GM08714 (cell line): ENCODE results near the gene BYSL.

Experiments used
- H3K4me3 ChIP-seq: fragments of 200-500 bp; sonication (Bioruptor generic); 2 replicates; pipeline ENCODE4 v1.5.1; 2014; ENCODE audit warnings: mild to moderate bottlenecking, low read length, inconsistent platforms
- ZNF274 ChIP-seq: IDR thresholded peaks from 2 replicates; pipeline ENCODE4 v1.6.1; 2012; ENCODE audit warnings: mild to moderate bottlenecking, low read depth, low read length

The BYSL gene, protein sequence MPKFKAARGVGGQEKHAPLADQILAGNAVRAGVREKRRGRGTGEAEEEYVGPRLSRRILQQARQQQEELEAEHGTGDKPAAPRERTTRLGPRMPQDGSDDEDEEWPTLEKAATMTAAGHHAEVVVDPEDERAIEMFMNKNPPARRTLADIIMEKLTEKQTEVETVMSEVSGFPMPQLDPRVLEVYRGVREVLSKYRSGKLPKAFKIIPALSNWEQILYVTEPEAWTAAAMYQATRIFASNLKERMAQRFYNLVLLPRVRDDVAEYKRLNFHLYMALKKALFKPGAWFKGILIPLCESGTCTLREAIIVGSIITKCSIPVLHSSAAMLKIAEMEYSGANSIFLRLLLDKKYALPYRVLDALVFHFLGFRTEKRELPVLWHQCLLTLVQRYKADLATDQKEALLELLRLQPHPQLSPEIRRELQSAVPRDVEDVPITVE

GRCh38 chr6:41920921-41921711 is at the start of gene BYSL, which contains the start of gene MED20:
Gene BYSL, plus strand, starts transcription at chr6:41921499. Its CDS starts 64 bp downstream, at chr6:41921563.
Gene MED20, minus strand, starts transcription at chr6:41921139. Its CDS starts 121 bp downstream, at chr6:41921018.
- TF ChIP-seq ZNF274: no peak
- H3K4me3 ChIP-seq: peak within 1 kb of the TSS; percentile 73

- no peak overlapping the region for H3K4me3 ChIP-seq
- no peak for TF ChIP-seq ZNF274
These were observed 49.6 kb upstream of the BYSL start for GRCh38 chr6:41871691-41872090.

DNA sequence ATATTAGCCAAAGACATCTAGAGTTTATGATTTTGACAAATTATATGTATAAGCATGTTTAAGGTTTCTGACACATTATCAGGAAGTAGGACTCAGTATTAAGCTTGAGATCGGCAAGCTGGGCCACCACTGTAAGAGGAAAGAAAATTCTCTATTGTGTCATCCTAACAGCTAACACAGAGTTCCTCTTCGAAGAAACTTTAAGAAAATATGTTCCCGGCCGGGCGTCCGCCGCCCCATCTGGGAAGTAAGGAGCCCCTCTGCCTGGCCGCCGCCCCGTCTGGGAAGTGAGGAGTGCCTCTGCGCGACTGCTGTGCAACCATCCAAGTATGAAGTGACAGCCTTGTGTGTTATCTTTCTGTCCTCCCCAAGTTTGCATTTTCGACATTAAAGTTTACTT is 49.2 kb upstream of the BYSL start:
- no peak for TF ChIP-seq ZNF274
- H3K4me3 ChIP-seq: no peak overlapping the region

- TF ChIP-seq ZNF274: no peak
- H3K4me3 ChIP-seq: no peak overlapping the region
These were observed 46.6 kb upstream of the BYSL start for GRCh38 chr6:41874741-41875140.

DNA sequence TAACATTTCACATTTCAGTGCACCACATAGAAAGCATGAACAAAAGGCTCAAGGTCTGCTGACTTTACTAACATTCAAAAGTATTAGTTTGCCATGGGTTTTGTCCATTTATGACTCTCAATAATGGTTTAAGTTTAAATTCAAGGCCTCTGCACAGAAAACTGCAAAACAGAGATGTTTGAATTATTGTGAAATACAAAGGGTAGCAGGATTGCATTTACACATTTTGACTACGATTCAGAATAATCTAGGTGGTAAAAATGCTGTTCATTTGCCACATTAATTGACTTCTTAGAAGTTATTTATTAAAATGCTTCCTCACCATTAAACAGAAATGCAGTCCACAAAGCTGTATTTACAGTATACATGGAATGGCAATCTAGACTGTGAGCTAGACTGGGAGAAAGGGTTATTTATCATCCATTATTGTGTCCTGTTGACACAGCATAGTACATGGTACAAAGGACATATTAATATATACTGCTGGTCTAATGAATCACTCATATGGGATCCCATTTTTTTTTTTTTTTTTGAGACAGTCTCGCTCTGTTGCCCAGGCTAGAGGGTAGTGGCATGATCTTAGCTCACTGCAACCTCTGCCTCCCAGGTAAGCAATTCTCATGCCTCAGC is 44.1 kb upstream of the BYSL start:
- TF ChIP-seq ZNF274: no peak

GRCh38 chr6:41878246-41878645 is 43.1 kb upstream of the BYSL start:
- H3K4me3 ChIP-seq: no peak overlapping the region
- no peak for TF ChIP-seq ZNF274

More for the DNA sequence above, 44.1 kb upstream of the BYSL start:
- H3K4me3 ChIP-seq: no peak overlapping the region

DNA sequence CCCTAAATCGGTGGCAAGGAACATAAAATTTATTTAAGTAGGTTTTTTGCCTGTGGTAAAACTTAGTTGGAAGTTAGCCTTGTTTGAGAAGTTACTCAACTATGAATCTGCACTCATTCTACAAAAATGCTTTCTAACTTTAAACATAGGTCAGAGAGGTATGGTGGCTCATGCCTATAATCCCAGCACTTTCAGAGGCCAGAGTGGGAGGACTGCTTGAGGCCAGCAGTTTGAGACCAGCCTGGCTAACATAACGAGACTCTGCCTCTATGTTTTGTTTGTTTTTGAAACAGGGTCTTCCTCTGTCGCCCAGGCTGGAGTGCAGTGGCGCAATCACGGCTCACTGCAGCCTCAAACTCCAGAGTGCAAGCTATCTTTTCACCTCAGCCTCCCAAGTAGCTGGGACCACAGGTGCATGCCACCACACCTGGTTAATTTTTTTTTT is 42.3 kb upstream of the BYSL start:
- no peak overlapping the region for H3K4me3 ChIP-seq
- no peak for TF ChIP-seq ZNF274

DNA sequence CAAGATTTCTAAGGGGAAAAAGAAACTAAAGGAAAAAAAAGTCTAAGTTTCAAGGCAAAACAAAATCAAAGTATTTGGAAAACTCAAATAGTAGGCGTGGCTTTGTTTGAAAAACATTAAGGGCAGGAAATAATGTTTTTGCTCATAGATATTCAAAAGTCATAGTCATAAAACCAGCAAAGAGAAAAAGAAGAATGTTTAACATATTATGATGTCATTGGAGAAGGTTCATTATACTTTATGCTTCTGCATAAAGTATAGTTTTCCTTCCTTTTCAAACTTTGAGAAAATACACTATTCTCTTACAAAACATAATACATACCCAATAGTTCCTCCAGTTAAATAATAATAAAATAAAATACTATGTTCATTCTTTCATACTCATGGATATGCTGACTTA is 39.8 kb upstream of the BYSL start:
- no peak overlapping the region for H3K4me3 ChIP-seq
- no peak for TF ChIP-seq ZNF274

DNA sequence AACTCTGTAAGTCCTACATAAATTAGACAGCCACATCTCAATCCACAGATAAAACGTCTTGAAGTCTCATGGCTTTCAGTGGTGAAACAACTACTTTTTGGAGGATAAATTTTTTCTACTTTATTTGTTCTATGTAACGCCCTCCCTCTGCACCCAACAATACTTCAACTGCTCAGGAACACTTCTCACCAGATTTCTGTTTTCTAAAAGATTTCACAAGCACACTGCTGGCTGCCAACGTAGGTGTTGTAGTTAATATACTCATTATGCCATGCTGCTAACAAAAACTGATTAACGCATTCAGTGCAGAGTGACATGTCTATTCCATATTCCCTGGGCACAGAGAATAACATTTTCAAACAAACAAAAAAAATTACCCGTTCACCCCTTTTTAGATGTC is 36.3 kb upstream of the BYSL start:
- no peak overlapping the region for H3K4me3 ChIP-seq
- no peak for TF ChIP-seq ZNF274

DNA sequence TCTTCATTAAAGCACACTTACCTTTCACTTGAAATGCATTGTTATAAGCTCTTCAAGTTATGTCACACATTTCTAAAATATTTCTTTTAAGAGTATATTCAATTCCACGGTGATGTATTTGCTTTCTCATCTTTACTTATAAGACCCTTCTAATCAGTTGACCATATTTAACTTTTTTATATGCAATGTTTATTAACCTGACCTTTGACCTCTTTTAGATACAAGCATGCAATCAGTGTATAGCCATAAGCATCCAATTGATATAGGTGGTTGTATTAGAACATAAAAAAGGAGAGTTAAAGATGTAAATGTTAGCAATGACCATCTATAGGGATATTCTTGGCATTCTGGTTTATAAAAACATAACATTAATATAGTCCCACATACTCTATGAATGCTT is 35.4 kb upstream of the BYSL start:
- no peak overlapping the region for H3K4me3 ChIP-seq
- no peak for TF ChIP-seq ZNF274

DNA sequence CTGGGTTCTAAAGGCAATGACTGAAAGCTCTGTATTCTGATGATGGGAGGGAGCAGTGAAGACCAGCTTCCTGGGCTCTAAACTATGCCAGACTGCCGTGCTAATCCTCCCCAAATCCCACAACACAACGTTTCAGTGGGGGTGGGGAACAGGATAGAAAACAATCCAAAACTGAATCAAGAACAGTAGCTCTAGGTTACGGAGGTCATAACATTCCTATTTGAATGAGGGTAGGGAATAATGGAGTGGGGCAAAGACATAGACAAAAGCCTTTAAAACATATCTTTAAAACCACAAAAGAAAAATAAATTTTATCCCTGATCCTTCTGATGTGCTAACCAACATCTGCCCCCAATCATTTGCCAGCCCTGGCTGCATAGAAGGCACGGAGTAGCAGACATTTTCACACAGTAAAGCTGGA is 34.0 kb upstream of the BYSL start:
- no peak for TF ChIP-seq ZNF274
- no peak overlapping the region for H3K4me3 ChIP-seq

DNA sequence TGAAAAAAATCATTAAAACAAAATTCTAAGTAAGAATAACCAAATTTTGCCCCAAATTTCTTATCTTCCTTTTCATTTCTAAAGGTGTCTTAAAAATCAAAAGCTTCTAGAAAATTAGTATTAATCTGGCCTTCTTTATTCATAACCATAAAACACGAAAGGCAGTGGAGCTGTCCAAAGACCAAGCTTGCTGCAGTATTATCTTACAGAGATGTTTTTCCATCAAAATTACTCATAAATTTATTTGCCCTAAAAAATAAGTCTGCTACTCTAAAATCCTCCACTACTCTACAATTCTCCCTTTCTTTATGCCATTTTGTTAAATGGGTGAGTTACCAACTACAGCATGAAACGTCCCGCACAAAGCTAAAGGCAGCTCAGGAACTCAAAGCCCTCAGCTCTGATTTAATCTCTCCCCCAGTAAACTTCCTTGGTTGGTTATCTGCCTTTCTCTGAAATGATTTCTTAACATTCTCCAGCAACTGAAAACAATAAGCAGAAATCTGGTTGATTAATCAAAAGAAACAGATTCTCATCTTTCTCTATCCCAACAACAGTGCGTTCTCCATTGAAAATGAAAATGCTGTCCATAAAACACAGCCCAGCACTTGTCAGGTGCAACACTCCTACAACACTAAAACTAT is 28.3 kb upstream of the BYSL start:
- H3K4me3 ChIP-seq: no peak overlapping the region
- no peak for TF ChIP-seq ZNF274

DNA sequence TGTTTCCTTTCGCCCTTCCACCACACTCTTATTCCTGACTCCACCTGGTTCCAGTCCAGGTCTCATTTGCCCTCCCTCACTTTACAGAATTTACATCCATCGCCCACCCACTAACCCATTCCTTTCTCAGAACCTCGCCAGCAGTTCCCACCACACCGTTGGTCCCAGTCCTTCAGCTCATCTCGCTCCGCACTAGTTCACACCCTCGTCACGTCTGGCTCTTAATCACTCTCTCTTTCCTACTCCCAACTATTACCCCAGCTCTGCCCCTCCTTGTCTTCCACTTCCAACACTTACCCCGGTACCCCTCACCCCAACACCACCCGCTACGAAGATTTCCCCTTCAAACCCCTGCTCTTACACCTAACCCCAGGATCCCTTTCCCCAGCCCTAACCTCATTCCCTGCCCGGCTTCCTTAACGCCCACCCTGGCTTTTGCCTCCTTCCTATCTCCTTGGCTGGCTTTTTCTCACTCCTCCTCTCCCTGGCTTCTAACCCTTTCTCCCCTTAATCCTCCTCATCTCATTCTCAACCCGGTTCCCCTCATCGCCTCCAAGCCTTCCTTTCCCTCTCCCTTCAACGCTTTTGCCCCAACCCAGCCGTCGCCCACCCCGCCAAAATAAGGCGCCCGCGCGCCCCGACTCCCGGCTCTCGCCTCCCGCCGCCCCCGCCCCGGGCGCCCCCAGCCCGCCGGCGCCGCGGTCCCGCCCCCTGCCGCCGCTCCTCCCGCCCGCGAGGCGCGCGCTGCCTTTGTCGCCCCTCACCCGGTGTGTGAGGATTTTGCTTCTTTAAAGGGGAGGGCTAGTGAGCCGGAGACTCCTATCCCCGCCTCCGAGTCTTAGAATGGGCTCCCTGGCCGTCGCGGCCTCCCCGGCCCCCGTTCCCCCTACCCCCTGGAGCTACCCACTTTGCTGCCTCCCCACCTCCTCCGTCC is 26.7 kb upstream of the BYSL start:
- peak overlapping the region; percentile 90 for H3K4me3 ChIP-seq
- TF ChIP-seq ZNF274: no peak
